GM18519 (cell line): Measurements from ENCODE around the gene FAM174C.

ENCODE experiments used
- ATAC-seq: cut with Tn5 transposase; IDR thresholded peaks from one replicate; pipeline ENCODE4 v1.9.1; 2021; ENCODE audit warnings: mild to moderate bottlenecking, moderate library complexity; ENCODE audit not compliant: unreplicated experiment, low FRiP score

The FAM174C gene

DNA sequence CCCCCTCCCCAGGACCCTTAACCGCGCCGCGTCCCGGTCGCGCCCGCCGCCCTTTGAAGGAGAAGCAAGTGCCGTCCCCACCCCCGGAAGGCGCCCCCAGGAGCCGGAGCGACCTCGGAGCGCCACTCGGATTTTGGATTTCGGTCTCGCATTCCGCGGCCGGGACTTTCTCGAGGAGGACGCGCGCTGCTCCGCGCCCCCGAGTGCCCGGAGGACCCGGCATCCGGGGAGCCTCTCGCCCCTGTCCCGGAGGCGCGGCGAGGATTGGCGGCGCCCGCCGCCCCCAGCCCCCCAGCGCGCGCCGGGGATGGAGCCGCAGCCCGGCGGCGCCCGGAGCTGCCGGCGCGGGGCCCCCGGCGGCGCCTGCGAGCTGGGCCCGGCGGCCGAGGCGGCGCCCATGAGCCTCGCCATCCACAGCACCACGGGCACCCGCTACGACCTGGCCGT, 25.3 kb upstream of the FAM174C start:
- ATAC-seq: no peak

DNA sequence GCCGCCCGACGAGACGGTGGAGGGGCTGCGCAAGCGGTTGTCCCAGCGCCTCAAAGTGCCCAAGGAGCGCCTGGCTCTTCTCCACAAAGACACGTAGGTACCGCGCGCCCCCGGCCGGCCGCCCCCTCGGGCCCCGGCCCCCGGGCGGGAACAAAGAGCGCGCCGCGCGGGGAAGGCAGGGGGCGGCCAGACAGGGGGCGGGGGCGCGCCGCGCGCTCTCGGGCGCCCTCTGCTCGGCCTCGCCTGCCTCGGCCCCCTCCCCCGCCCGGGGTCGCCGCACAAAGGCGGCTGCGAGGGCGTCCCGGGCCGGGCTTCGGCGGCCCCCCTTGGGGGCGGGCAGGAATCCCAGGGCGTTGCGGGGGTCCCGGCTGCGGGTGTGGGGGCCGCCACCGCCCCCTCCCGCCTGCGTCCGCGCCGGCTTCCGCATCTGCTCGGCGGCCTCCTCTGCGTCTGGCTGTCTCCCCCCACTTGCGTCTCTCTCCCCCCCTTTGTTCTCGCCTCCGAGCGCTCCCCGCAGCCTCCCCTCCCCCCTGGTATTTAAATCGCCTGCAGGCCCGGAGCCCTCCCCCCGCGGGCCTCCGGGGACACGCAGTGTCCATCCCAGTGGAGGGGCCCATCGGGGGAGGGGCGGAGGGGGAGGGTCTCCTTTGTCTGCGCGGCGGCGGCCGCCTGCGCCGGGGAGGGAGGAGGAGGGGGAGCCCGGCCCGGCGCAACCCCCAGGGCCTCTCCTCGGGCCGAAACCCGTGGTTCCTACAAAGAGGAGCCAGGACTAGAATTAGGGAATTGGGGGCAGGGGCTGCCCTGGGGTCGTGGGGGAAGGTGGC, 24.7 kb upstream of the FAM174C start:
- ATAC-seq: no peak

DNA sequence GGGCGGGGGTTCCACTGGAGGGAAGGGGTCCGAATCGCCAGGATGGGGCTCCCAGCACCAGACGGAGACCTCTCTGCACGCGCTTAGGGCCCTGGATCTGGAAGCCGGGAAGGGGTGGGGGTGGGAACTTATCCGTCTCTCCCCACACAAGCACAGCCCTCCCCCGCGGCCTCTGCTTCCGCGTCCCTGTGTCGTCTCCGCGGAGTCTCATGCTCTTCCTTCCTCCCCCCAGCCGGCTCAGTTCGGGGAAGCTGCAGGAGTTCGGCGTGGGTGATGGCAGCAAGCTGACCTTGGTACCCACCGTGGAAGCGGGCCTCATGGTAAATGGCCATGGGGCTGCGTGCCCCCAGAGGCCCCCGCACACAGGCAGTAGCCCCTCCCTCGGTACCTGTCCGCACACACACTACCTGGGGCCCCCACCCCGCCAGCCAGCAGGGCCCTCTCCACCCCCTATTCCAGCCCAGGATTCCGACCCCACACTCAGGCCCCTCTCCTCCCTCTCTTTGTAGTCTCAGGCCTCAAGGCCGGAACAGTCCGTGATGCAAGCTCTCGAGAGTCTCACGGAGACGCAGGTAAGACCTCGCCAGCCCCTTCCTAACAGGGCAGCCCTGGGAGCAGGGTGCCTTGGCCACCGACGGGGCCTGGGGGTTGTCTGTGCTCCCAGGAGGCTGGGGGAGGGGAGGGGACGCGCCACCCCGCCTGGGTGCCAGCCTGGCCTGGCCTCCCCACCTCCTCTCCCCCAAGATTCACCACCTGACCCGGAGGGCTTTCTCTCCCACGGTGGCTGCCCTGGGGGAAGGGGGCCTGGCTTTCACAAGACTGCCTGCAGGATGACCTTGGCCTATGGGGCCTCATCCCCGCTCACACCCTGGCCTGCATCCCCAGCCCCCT, 23.8 kb upstream of the FAM174C start:
- ATAC-seq: no peak

DNA sequence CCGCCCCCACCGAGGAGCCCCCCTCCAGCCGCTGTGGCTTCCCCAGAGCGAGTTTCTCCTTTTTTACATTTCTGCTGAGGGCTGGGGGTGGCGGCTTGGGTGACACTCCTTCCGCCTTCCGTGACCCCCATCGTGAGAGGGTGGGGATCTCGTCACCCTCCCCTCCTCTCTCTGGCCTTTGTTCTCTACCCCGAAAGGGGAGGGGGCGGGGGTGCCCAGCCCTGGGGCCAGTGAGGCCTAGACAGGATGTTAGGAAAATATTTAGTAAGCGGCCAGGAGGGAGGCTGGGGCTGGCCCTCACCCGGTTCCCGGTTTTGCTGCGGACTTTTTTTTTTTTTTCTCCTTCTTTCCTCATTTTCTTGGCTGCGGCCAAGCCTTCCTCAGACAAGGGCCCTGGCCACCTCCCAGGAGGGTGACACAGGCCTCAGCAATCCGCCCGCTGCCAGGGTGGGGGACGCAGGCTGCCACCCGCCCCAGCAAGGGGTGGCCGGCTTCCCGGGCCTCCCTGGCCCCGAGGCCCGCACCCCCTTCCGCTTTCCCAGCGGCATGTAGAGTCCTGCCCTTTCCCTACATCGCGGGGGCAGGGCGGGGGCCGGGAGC, 23.0 kb upstream of the FAM174C start:
- no peak for ATAC-seq

DNA sequence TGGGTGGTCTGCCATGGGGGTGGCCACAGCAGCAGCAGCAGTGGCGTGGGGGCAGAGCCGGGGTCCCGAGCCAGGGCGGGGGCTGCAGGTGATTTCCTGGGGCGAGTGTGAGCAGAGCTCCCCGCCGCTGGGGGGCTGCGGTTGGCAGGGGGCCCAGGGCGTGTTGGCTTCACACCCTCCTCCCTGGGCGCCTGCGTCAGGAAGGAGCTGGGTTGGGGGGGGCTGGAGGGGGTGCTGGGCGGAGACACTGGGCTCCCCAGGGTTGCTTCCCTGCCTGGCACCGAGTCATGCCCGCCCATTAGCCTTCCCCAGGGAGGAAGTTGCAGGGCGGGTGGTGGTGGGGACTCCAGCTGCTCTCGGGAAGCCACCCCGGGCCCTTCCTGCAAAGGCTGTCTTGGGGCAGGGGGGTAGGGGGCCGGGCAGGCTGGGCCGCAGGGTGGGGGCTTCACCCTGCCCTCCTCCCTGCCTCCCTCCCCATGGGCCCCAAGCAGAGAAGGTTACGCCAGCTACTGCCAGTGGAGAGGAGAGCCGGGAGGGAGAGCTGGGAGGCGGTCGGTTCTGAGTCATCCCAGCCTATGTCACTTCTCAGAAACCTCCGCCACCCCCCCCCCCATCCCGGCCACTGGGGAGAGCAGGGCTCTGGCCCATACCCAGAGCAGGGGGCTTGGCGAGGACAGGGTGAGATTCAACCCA, 22.4 kb upstream of the FAM174C start:
- ATAC-seq: no peak

DNA sequence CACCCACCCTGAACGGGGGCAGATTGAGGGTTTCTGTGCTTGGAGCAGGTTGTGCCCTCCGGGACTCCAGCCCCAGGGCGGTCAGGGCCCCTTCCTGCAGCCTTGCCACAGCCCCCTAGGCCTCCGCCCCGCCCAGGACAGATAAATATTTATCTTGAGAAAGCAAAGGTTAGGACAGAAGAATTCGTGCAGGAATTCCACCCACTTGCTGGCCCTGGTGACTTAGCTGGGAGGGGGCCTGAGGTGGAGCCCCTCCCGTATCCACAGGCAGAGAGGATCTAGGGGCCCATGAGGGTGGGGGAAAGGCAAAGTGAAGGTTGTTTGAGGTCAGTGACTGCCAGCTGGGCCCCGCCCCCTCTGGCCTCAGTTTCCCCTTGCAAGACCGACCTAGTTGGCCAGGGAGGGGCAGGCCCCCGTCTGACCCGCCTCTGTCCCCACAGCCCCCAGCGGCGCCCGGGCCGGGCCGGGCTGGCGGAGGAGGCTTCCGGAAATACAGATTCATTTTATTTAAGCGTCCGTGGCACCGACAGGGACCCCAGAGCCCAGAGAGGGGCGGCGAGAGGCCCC, 21.7 kb upstream of the FAM174C start:
- no peak for ATAC-seq

DNA sequence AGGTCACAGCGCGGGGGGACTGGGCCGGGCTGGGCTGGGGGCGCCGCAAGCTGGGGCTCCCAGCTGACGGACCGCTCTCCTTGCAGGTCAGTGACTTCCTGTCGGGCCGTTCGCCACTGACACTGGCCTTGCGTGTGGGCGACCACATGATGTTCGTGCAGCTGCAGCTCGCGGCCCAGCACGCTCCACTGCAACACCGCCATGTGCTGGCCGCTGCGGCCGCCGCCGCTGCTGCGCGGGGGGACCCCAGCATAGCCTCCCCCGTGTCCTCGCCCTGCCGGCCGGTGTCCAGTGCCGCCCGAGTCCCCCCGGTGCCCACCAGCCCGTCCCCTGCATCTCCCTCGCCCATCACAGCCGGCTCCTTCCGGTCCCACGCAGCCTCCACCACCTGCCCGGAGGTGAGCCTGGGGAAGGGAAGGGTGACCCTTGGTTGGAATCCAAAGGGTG, 21.2 kb upstream of the FAM174C start:
- no peak for ATAC-seq

DNA sequence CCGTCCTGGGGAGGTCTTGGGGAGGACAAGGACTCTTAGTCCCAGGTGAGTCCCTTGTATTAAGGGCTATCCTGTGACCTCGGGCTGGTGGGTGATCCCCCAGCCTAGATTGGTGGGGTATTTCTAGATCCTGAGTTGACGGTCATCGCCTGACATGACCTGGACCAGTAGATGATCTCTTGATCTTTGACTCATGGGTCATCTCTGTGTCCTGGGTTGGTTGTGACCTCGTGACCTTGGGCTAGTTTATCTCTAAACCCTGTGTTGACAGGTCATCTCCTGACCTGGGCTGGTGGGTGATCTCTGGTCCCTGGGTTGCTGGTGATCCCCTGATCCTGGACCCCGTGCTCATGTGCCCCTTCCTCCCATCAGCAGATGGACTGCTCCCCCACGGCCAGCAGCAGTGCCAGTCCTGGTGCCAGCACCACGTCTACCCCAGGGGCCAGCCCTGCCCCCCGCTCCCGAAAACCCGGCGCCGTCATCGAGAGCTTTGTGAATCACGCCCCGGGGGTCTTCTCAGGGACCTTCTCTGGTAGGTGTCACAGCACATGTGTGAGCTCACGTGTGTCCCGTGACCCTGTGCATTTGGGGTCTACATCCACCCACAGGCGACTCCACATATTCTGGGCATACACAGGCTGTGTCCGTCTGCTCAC, 20.7 kb upstream of the FAM174C start:
- ATAC-seq: no peak

DNA sequence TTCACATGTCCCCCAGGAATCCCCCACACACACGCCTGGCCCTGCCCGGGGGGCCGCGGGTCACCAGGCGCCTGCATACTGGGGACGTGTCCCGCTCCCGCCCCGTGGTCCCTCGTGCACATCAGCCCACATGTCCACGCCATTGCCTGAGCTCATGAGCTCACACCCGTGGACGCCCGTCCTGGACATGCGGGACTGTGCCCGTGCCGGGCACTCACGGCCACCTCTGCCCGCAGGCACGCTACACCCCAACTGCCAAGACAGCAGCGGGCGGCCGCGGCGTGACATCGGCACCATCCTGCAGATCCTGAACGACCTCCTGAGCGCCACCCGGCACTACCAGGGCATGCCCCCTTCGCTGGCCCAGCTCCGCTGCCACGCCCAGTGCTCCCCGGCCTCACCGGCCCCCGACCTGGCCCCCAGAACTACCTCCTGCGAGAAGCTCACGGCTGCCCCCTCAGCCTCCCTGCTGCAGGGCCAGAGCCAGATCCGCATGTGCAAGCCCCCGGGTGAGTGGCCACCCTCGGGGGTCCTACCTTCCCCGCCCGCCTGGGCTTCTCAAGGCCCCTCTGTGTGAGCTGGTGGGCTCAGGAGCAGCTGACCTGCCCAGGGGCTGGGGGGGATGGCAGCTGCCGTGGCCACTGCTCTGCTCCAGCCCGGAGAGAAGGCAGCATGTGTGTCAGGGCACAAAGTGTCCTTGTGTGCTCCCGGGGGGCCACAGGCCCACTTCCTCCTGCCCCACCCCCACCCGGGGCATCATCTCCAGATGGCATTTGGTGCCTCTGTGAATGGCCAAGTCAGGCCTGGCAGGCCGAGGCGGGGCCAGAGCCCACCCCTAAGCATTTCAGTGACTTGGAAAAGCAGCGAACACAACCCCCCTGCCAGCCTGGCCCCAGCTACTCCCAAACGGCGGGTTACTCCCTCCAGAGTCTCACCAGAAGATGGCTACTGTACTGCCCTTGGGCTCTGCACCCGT, 19.9 kb upstream of the FAM174C start:
- no peak for ATAC-seq

DNA sequence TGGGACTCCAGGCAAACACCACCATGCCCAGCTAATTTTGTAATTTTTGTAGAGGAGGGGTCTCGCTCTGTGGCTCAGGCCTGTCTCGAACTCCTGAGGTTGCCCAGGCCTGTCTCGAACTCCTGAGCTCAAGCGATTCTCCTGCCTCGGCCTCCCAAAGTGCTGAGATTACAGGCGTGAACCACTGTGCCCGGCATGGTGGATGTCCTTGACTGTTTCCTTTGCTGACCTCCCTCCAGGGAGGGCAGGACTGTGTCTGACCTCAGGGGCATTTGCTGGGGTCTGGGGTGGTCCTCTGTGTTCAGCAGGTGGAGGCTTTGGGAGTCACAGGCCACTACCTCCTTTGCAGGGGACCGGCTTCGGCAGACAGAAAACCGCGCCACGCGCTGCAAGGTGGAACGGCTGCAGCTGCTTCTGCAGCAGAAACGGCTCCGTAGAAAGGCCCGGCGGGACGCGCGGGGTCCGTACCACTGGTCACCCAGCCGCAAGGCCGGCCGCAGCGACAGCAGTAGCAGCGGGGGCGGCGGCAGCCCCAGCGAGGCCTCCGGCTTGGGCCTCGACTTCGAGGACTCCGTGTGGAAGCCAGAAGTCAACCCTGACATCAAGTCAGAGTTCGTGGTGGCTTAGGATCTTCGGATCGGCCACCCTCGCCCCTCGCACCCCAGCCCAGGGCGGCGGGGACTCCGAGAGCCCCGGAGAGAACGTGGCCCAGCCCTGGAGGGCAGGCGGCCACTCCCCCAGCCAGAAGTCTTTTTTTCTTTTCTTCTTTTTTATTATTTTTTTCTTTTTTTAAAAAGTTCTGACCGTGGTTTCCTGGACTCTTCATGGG, 18.5 kb upstream of the FAM174C start:
- no peak for ATAC-seq

DNA sequence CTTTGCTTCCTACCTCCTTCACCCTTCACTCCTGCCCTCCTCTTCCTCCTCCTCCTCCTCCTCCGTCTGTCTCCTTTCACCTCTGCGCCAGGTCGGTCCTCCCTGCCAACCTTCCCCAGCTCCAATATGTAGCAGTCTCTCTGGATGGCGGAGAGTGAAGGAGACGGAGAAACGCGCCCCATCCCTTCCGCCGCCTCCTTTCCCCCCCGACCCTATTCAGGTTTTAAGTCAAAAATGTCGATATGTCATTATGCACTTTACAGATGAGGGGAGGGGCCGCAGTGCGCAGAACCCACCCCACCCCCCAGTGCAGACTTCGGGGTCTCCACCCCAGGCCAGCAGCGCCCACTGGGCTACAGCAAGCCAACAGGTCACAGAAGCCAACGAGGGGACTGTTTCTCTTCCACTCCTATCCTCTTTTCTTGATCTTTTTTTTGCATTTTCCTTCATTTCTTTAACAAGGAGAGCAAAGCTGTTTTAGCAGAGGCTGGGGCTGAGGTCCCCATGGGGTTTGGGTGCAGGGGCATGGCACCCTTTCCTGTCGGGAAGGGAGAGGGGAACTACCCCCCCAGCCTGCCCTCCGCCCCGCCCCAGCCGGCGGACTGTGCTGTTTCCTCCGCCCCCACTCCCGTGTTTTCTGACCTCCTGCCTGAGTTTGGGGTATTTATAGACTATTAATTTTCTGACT, 17.7 kb upstream of the FAM174C start:
- no peak for ATAC-seq

DNA sequence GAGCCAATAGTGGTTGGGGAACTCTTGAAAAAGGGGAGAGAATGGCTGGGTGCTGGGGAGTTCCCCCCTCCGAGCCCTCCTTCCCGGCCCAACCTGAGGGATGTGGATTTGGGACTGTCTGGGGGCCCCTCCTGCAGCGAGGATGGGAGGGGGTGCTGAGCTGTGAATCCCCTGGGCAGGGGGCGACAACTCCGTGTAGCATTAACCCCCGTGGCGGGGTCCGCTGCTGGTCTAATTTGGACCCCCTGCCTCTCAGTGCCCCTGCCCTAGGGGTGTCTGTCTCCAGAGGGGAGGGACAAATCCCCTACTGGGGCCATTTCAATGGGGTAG, 17.2 kb upstream of the FAM174C start:
- no peak for ATAC-seq

DNA sequence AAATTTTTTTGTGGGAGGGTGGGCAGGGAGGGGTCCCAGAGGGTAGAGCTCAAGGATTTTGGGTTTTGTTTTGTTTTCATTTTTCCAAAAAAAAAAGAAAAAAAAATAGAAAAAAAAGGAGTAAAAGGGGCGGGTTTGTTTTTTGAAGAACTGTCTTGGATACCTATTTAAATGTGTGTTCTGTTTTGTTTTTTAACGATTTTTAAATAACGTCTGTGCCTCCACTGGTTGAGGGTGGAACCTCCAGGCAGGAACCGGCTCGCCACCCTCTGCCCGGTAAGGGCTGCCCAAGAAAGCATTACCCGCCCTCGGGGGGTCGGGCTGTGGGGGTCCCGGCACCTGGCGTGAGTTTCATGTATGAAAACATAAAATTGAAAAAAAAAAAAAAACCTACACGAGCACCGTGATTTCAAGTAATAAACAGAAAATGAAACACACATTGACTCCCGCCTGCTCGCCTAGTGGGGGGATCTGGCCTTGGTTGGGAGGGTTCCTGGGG, 16.6 kb upstream of the FAM174C start:
- ATAC-seq: no peak

DNA sequence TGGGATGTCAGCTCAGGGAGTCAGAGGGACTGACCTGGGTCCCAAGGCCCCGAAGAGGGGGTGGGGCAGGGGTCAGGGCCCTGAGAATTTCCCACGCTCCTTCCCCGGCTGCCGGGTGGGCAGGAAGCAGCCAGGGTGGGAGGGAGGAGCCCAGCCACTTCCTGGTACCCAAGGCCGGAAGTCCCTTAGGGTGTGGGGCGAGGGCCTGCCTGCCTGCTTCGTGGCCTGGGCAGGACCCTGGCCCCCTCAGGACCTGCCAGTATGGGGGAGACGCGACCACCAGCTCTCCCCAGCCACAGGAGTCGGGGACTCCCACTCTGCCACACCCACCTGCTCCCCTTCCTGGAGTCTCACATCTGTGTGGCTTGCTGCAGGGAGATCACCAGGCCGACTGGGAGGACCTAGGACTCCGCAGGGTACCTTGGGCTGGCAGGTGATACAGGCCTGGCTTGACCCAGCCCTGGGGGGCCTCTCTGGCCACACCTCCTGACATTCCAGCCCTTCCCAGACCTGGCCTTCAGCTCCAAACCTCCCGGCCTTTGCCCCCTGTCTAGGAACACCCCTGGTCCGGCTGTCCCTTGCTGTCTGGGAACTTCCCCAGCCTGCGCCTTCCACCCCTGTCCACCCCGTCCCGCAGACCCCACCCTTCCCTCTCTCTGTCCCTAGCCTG, 16.0 kb upstream of the FAM174C start:
- ATAC-seq: no peak

DNA sequence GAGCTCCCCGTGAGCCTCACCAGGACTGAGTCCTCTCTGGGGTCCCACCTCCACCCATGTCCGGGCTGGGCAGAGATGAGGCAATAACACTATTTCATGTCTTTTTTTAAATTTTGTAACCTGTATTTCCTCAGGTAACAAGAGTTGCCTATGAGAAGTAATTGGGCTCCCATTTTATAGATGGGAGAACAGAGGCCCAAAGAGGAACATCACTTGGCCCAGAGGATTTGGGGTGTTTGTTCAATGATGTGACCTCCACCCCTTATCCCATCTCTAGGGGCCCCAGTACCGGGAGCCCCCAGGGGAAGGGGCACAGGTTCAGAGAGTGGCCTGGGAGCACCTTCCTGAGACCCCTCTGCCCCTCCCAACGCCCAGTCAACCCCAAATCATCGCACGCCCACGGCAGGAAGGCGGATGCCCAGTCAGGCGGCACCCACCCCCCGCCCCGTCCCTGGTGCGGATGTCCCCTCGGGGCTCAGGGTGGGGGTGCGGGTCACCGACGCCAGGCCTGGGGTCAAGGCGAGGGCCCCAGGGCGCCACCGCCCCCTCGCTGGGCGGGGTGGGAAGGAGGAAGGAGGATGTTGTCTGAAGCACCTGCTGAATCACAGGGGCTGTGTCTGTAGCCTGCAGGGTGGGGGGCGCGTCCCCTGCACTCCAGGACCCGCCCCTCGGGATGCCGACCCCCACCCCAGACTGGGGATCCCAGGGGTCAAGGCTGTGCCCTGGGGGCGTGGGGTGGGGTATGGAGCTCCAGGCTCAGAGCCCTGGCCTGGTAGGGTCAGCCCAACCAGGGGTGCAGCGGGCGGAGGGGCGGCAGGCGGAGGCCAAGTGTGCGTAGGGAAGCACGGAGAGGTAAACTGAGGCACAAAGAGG, 15.2 kb upstream of the FAM174C start:
- ATAC-seq: no peak
